GM19099 (cell line): ENCODE results near the gene TRPC3.

Experiments used
- POLR2A ChIP-seq: IDR thresholded peaks from 3 replicates; pipeline ENCODE4 v1.6.1; 2011; ENCODE audit warnings: low read depth; ENCODE audit not compliant: insufficient read length; ENCODE audit errors: extremely low read depth

Gene TRPC3

GRCh38 chr4:121908346-121908745 is 43.5 kb downstream of the TRPC3 start:
- TF ChIP-seq POLR2A = no peak

GRCh38 chr4:121900132-121900983 is 51.5 kb downstream of the TRPC3 start:
- TF ChIP-seq POLR2A = no peak

DNA sequence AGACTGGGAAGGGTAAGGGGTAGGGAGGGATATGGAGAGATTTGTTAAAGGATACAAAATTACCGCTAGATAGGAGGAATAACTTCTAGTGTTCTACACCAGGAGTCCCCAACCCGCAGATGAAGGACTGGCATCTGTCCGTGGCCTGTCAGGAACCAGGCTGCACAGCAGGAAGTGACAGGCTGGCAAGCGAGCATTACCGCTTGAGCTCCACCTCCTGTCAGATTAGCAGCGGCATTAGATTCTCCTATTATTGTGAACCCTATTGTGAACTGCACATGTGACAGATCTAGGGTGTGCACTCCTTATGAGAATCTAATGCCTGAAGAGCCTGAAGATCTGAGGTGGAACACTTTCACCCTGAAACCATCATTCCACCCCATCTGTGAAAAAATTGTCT is 53.7 kb downstream of the TRPC3 start:
- no peak for TF ChIP-seq POLR2A

DNA sequence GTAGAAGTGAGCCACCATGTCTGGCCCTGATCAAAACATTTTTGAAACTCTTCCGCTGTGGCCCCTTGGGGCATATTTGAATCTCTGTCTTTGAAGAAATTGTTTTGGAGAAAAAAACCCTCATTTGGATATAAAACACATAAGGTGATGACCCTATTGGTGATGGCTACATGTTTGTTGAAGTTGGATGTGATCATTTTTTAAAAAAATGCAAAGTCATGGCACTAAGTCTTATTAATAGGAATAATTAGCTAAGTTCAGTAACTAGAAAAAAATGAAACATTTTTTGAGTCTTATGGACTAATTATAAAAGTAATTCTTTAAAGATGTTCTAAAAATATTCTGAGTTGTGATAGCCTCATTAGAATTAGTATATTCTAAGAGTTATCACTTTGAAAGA is 63.7 kb downstream of the TRPC3 start:
- no peak for TF ChIP-seq POLR2A

DNA sequence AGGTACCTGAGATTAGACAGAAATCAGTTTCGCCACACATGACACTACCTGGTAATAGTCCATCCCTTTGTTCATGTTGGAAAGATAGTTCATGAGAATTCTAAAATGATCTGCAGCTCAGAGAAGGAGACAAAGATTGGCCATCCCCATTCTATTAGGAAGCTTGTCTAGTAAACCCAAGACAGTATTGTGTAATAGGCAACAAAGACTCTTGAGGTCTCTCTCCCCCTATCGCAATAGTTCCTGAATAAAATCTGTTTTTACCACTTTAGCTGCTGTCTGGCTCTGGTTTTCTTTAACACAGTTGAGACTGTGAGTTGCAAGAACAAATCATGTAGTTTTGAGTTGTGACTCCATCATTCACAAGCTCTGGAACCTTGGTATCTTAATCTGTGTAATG is 66.7 kb downstream of the TRPC3 start:
- TF ChIP-seq POLR2A = no peak

- TF ChIP-seq POLR2A = no peak
Measured at GRCh38 chr4:121881158-121881557, 70.7 kb downstream of the TRPC3 start.

DNA sequence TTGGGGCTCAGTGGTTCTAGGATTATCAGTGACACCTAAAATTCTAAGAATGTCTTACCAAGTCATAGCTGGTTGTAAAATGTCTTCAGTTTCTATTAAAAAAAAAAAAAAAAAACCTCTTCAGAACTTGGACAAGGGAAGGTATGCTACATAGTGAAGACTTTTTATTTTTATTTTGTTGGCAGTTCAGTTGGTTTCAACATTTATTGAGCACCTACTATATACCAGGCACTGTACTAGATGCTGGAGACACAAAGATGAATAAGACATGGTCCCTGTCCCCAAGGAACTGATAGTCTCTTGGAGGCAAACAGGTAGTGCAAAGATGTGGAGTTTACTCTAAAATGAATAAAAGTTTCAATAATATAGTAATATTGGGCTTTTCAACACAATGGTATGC is 72.7 kb downstream of the TRPC3 start:
- TF ChIP-seq POLR2A = no peak

DNA sequence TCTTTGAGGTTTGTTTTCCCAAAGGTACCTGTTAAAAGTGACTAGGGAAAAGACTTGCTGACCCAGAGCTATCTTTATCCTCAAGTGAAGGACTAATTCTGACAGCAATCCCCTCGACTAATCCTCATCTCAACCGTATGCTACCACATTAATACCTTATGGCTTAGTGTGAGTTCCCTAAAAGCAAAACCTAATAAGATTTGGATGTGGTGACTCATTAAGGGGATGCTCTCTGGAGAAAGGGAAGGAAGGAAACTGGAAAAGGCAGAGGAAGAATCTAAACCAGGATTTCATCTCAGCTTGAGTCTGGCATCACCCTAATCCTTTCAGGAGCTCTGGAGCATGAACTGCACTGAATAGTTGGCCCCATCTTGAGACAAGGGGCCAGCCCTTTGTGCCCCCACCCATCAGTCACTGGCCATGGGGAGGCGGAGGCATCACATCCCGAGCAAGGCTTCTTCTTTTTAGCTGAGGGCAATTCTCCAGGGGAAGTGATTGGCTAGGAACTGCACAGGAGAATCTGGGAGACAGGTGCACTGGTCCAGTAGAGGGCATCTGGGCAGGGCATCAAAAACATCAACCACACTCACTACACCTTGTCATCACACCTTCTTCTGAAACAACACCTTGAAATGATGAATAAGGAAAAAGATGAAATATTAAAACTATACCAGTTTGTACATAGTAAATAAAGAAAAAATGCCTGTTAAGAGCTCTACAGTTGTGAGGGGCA is 74.7 kb downstream of the TRPC3 start:
- TF ChIP-seq POLR2A = no peak

- no peak for TF ChIP-seq POLR2A
Measured at GRCh38 chr4:121876070-121876469, 75.8 kb downstream of the TRPC3 start.

- no peak for TF ChIP-seq POLR2A
Measured at GRCh38 chr4:121875652-121876051, 76.2 kb downstream of the TRPC3 start.

DNA sequence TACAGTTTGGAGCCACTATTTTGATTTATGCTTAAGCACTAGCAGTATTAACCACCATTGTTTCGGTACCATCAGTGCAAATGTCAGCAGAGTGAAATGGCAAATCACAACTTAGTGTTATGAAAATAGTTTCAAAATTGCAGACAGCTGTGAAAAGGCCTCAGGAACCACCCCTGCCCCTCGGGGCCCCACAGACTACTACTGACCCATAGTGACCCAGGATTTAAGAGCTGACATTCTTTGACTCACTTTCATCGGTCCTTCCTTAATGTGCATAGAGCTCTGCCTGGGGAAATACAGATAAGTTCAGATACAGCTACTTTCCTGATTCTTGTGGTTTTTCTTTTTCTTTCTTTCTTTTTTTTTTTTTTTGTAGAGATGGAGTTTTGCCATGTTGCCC is 78.3 kb downstream of the TRPC3 start:
- TF ChIP-seq POLR2A = no peak

DNA sequence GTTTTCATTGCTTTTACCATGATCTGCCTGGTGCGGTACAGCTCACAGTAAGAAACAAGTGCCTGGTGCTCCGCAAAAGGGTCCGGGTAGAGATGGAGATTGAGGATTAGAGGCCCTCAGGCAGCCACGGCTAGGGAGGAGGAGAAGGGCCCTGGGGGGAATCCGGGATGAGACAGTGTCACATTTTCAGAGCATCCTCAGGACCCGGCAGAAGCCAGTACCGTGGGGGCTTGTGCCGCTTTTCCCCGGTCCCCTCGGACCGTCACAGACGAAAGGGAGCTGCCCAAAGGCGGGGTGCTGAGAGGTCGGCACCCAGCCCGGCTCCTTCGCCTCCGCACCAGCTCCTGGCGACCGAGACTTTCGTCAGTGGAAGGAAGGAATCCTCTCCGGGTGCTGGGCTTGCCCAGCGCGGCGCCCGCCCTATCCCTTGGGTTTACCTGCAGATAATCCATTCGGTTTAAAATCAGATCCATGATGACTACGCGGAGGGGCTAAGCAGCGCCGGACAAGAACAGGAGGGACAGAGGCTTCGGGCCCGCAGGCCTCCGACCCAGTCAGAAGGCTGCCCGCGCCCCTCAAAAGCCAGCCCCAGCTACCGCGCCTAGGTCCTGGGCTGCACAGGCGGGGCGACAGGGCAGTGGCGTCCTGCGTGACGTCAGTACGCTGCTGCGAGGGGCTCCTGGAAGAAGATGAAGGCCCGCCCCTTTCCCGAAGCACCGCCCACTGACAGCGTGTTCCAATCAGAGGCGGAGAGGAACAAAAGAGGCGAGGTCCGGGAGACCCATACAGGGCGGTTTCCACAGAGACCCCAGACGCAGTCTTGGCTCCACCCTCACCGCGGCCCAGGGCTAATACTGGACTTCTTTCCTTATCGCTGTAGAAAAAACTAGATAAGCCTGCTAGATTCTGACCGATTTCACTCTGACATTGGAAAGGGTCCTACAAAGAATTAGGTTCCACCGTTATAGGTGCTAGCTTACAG is 81.7 kb downstream of the TRPC3 start, which contains the start of gene BBS7:
TSS of gene BBS7 (minus strand) at position 634 of the 982 bp plus-strand sequence. CDS start at position 473, 161 bp downstream.
- TF ChIP-seq POLR2A = peak; percentile 85

DNA sequence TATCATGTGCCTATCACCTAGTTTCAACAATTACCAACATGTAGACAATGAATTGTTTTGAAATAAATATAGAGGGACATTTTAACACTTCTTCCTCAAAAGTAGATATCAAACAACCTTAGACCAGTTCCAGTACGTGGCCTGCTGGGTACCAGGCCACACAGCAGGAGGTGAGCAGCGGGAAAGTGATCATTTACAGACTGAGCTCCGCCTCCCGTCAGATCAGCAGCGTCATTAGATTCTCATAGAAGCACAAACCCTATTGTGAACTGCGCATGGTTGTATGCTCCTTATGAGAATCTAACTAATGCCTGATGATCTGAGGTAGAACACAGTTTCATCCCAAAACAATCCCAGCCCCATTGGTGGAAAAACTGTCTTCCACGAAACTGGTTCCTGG is 88.1 kb downstream of the TRPC3 start:
- TF ChIP-seq POLR2A = no peak

DNA sequence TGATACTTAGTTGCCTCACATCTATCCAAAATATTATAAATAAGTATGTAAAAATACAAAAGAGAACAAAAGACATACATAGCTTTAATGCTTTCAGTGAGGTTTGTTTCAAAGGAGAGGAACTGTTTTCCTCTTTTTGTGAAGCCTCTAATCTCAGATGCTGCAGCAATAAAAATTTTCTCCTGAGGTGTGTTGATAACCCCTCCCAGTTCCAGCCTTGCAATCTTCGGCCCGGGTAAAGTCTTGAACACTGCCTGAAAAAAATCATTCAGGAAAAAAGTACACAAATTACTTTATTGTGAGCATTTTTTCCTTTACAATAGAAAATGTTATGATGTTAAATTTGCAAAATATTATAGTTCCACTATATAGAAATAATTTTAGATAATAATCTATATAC is 90.4 kb downstream of the TRPC3 start:
- TF ChIP-seq POLR2A = no peak

GRCh38 chr4:121860121-121860520 is 91.7 kb downstream of the TRPC3 start:
- TF ChIP-seq POLR2A = no peak
